IMR-90 (cell line): ENCODE measurements around the gene SLC16A7. TPM values are rescaled to one million over a fixed set of nuclear protein-coding genes. Genes with fewer than 3 reads are reported as not detected.

ENCODE experiments used
- ATAC-seq: fragments of 200-7000 bp; cut with Tn5 transposase; 2 replicates; pipeline ENCODE4 v1.9.1; 2020; ENCODE audit warnings: low read depth, mild to moderate bottlenecking, moderate library complexity
- BruUV-seq: library from RNA; stranded (reverse); fragments of 400-500 nt; replicated peaks from 2 replicates; lab custom pipeline; 2021; lab: Mats Ljungman, UMichigan
- CTCF ChIA-PET: fragments of 300-600 bp; formaldehyde crosslinking; extraction: SDS; loops from one replicate; lab custom pipeline; 2021; ENCODE audit warnings: antibody characterized with exemption; lab: Yijun Ruan, JAX
- POLR2A ChIA-PET: fragments of 300-600 bp; sonication (Branson Sonifier 250); formaldehyde crosslinking; loops from one replicate; lab custom pipeline; 2022; ENCODE audit warnings: antibody characterized with exemption; ENCODE audit not compliant: unreplicated experiment; lab: Charles Lee
- DNase-seq: peaks from one replicate; pipeline ENCODE4 v3.0.0; 2013
- H2AFZ ChIP-seq: replicated peaks from 2 replicates; pipeline ENCODE3; 2013; ENCODE audit warnings: low read length, mild to moderate bottlenecking; ENCODE audit not compliant: poor library complexity
- H2AK5ac ChIP-seq: 2 replicates; pipeline ENCODE4 v1.6.1; 2013; ENCODE audit warnings: low read depth, low read length, inconsistent platforms
- H2AK9ac ChIP-seq: replicated peaks from 2 replicates; pipeline ENCODE3; 2013; ENCODE audit warnings: mild to moderate bottlenecking, low read depth, low read length, moderate library complexity; ENCODE audit not compliant: poor library complexity
- H2BK120ac ChIP-seq: 2 replicates; pipeline ENCODE4 v1.6.1; 2013; ENCODE audit warnings: low read depth, low read length, inconsistent platforms
- H2BK15ac ChIP-seq: 3 replicates; pipeline ENCODE4 v1.6.1; 2013; ENCODE audit warnings: low read depth, low read length, inconsistent platforms
- H2BK20ac ChIP-seq: 2 replicates; pipeline ENCODE4 v1.6.1; 2013; ENCODE audit warnings: low read depth, mild to moderate bottlenecking, inconsistent platforms, low read length, moderate library complexity
- H2BK5ac ChIP-seq: 2 replicates; pipeline ENCODE4 v1.6.1; 2013; ENCODE audit warnings: mild to moderate bottlenecking, low read depth, low read length, inconsistent platforms; ENCODE audit not compliant: poor library complexity, severe bottlenecking
- H3K14ac ChIP-seq: replicated peaks from 2 replicates; pipeline ENCODE4 v1.6.1; 2013; ENCODE audit warnings: low read depth, low read length, inconsistent platforms
- H3K18ac ChIP-seq: 2 replicates; pipeline ENCODE4 v1.6.1; 2013; ENCODE audit warnings: low read depth, low read length, control low read depth
- H3K23ac ChIP-seq: 2 replicates; pipeline ENCODE4 v1.6.1; 2013; ENCODE audit warnings: low read depth, low read length, inconsistent platforms
- H3K27ac ChIP-seq: 2 replicates; pipeline ENCODE4 v1.5.1; 2013; ENCODE audit warnings: mild to moderate bottlenecking, control low read depth, low read length; ENCODE audit not compliant: insufficient read depth
- H3K27me3 ChIP-seq: 2 replicates; pipeline ENCODE4 v1.6.1; 2013; ENCODE audit warnings: low read length; ENCODE audit not compliant: control insufficient read depth, insufficient read depth
- H3K36me3 ChIP-seq: 2 replicates; pipeline ENCODE4 v1.6.1; 2013; ENCODE audit warnings: low read length, mixed read lengths; ENCODE audit not compliant: control insufficient read depth, insufficient read depth
- H3K4ac ChIP-seq: 2 replicates; pipeline ENCODE4 v1.6.1; 2013; ENCODE audit warnings: low read depth, low read length, inconsistent platforms
- H3K4me1 ChIP-seq: 2 replicates; pipeline ENCODE4 v1.6.1; 2013; ENCODE audit warnings: low read length, mixed read lengths; ENCODE audit not compliant: control insufficient read depth, insufficient read depth
- H3K4me2 ChIP-seq: 2 replicates; pipeline ENCODE4 v1.6.1; 2013; ENCODE audit warnings: low read depth, mild to moderate bottlenecking, control low read depth, low read length, moderate library complexity
- H3K4me3 ChIP-seq: 2 replicates; pipeline ENCODE4 v1.5.1; 2013; ENCODE audit warnings: low read depth, mild to moderate bottlenecking, control low read depth, low read length, moderate library complexity; ENCODE audit not compliant: insufficient read depth
- H3K56ac ChIP-seq: 2 replicates; pipeline ENCODE4 v1.6.1; 2013; ENCODE audit warnings: low read length, inconsistent platforms; ENCODE audit not compliant: insufficient read depth; ENCODE audit errors: extremely low read depth
- H3K79me1 ChIP-seq, 2 experiments: 2 replicates each; pipeline ENCODE4 v1.6.1; 2013; ENCODE audit warnings: low read length in 2 of 2, inconsistent platforms in 1 of 2, low read depth in 1 of 2
- H3K9ac ChIP-seq: 2 replicates; pipeline ENCODE4 v1.6.1; 2013; ENCODE audit warnings: low read depth, low read length, control low read depth
- H3K9me1 ChIP-seq: 2 replicates; pipeline ENCODE4 v1.6.1; 2013; ENCODE audit warnings: low read length, inconsistent platforms; ENCODE audit not compliant: insufficient read depth
- H3K9me3 ChIP-seq: 2 replicates; pipeline ENCODE4 v1.6.1; 2013; ENCODE audit warnings: low read length; ENCODE audit not compliant: control insufficient read depth, insufficient read depth
- H4K20me1 ChIP-seq: 2 replicates; pipeline ENCODE4 v1.6.1; 2013; ENCODE audit warnings: low read length, inconsistent platforms; ENCODE audit not compliant: insufficient read depth
- H4K5ac ChIP-seq: 2 replicates; pipeline ENCODE4 v1.6.1; 2013; ENCODE audit warnings: mild to moderate bottlenecking, low read depth, low read length, control low read depth
- H4K8ac ChIP-seq, 2 experiments: 2 replicates each; pipeline ENCODE4 v1.6.1; 2013; ENCODE audit warnings: low read depth in 2 of 2, low read length in 2 of 2, control low read depth in 1 of 2, inconsistent platforms in 1 of 2
- H4K91ac ChIP-seq: 2 replicates; pipeline ENCODE4 v1.6.1; 2013; ENCODE audit warnings: low read depth, low read length, inconsistent platforms; ENCODE audit not compliant: insufficient read depth
- BHLHE40 ChIP-seq: fragments of 150-350 bp; IDR thresholded peaks from 2 replicates; pipeline ENCODE4 v1.6.1; 2016; ENCODE audit warnings: mild to moderate bottlenecking, low read depth, low read length
- CEBPB ChIP-seq: IDR thresholded peaks from 2 replicates; pipeline ENCODE4 v1.6.1; 2012; ENCODE audit warnings: low read depth, low read length, improper control_type of control experiment
- CTCF ChIP-seq: conservative IDR thresholded peaks from 2 replicates; pipeline ENCODE4 v1.5.1; 2012; ENCODE audit warnings: mild to moderate bottlenecking, low read depth, low read length, improper control_type of control experiment
- FOS ChIP-seq: fragments of 150-350 bp; IDR thresholded peaks from 2 replicates; pipeline ENCODE4 v1.6.1; 2016; ENCODE audit warnings: low read depth, low read length
- MAFK ChIP-seq: IDR thresholded peaks from 2 replicates; pipeline ENCODE4 v1.6.1; 2012; ENCODE audit warnings: low read depth, low read length, improper control_type of control experiment
- MAZ ChIP-seq: IDR thresholded peaks from 2 replicates; pipeline ENCODE4 v1.6.1; 2012; ENCODE audit warnings: low read depth, mild to moderate bottlenecking, low read length, improper control_type of control experiment, moderate library complexity, borderline replicate concordance
- MXI1 ChIP-seq: IDR thresholded peaks from 2 replicates; pipeline ENCODE4 v1.6.1; 2012; ENCODE audit warnings: low read depth, mild to moderate bottlenecking, low read length, moderate library complexity, borderline replicate concordance
- RAD21 ChIP-seq: IDR thresholded peaks from 2 replicates; pipeline ENCODE4 v1.6.1; 2012; ENCODE audit warnings: low read length, improper control_type of control experiment
- RCOR1 ChIP-seq: IDR thresholded peaks from 2 replicates; pipeline ENCODE4 v1.6.1; 2012; ENCODE audit warnings: mild to moderate bottlenecking, low read length, improper control_type of control experiment; ENCODE audit not compliant: insufficient replicate concordance
- RFX5 ChIP-seq: IDR thresholded peaks from 2 replicates; pipeline ENCODE4 v1.8.0; 2012; ENCODE audit warnings: low read depth, mild to moderate bottlenecking, low read length, moderate library complexity
- SMC3 ChIP-seq: fragments of 150-350 bp; IDR thresholded peaks from 2 replicates; pipeline ENCODE4 v1.6.1; 2016; ENCODE audit warnings: low read depth, mild to moderate bottlenecking, antibody characterized with exemption, low read length, moderate library complexity
- USF2 ChIP-seq: fragments of 150-350 bp; IDR thresholded peaks from 2 replicates; pipeline ENCODE4 v1.6.1; 2017; ENCODE audit warnings: mild to moderate bottlenecking, antibody characterized with exemption, low read length, low read depth
- dilution Hi-C: fragments of 300-500 bp; cut with HindIII; formaldehyde crosslinking; loops from one replicate; pipeline ENCODE4 v1.14.3; 2018; ENCODE audit warnings: low sequenced_read_pairs; ENCODE audit not compliant: unreplicated experiment
- in situ Hi-C: fragments of 300-500 bp; cut with MboI; formaldehyde crosslinking; loops from 3 replicates; pipeline ENCODE4 v1.14.3; 2019; ENCODE audit warnings: low sequenced_read_pairs, inconsistent platforms, mixed read lengths
- intact Hi-C: fragments of 100-400 bp; cut with micrococcal nuclease; formaldehyde crosslinking; loops from 2 replicates; pipeline ENCODE4 v1.10.0; 2022
- polyA plus RNA-seq, 3 experiments: library from polyadenylated mRNA; depleted of rRNA; stranded (reverse); fragments of >200 nt; gene quantifications; 2 replicates each; pipeline ENCODE4 v1.2.3, GENCODE V29; 2012; ENCODE audit warnings: low replicate concordance in 1 of 3
- total RNA-seq: library from RNA; depleted of rRNA; stranded (reverse); fragments of >200 nt; gene quantifications from 2 replicates; pipeline ENCODE4 v1.2.3, GENCODE V29; 2012

SLC16A7 gene
- total and polyA plus RNA-seq, 2 of the 4 experiments (the other 2 are of a cell fraction) = 2.6 to 21.5 TPM

GRCh38 chr12:59574406-59574805 lies 21.4 kb upstream of the SLC16A7 start:
- no peaks in the 10 kb centered on the region for H3K4me1 ChIP-seq
- no peak overlapping the region for H3K4me3 ChIP-seq
- DNase-seq (no peak), ATAC-seq (no peak)
- no peak for TF ChIP-seq MAZ
- no peak for TF ChIP-seq USF2
- TF ChIP-seq FOS = no peak
- TF ChIP-seq CTCF = no peak
- no peak for TF ChIP-seq MXI1
- TF ChIP-seq MAFK = no peak
- no peak for TF ChIP-seq RFX5
- TF ChIP-seq RAD21 = no peak
- no peak for TF ChIP-seq SMC3
- no peak for TF ChIP-seq CEBPB
- no peak for TF ChIP-seq RCOR1
- no peak for TF ChIP-seq BHLHE40
- H3K36me3 ChIP-seq = no peaks in the 10 kb centered on the region
- CTCF ChIA-PET = interaction anchor here (0.6 kb wide), 1 partner anchor 13 kb away, joined by 3 read pairs; no protein-coding TSS in a partner anchor
- H2BK15ac ChIP-seq = no peak overlapping the region
- no peaks in the 10 kb centered on the region for H3K79me1 ChIP-seq
- no peak overlapping the region for H2AFZ ChIP-seq
- H3K9ac ChIP-seq = no peak overlapping the region
- no peak overlapping the region for H3K18ac ChIP-seq
- no peaks in the 10 kb centered on the region for H3K9me1 ChIP-seq
- no peak overlapping the region for H2BK120ac ChIP-seq
- in situ Hi-C loops (no loop called here), intact Hi-C loops (no loop called here), dilution Hi-C loops (no loop called here)
- no peaks in the 10 kb centered on the region for H4K20me1 ChIP-seq
- H3K56ac ChIP-seq = no peak overlapping the region
- no peak overlapping the region for H3K14ac ChIP-seq
- no peak overlapping the region for H4K5ac ChIP-seq
- no peak overlapping the region for H2BK5ac ChIP-seq
- no peak overlapping the region for H3K4ac ChIP-seq
- no peak overlapping the region for H4K8ac ChIP-seq
- H2BK20ac ChIP-seq = no peak overlapping the region
- no peak overlapping the region for H4K91ac ChIP-seq
- no peak overlapping the region for H3K23ac ChIP-seq
- no peak overlapping the region for H2AK5ac ChIP-seq
- H3K4me2 ChIP-seq = no peak overlapping the region
- no peaks in the 10 kb centered on the region for H3K9me3 ChIP-seq
- no TSS peak for BruUV-seq
- POLR2A ChIA-PET = no interaction called here
- H3K27ac ChIP-seq = no peak overlapping the region
- H3K27me3 ChIP-seq = no peaks in the 10 kb centered on the region; the same call in 1 of the 2 replicates
- H2AK9ac ChIP-seq = no peak overlapping the region
